Trophoblast cell (in vitro differentiated cells and primary cell): ENCODE measurements around the gene TMEM191C.

ENCODE experiments used
- DNase-seq, 2 donors: peaks; one replicate each; pipeline ENCODE4 v3.0.0-alpha.2; 2016
- H2AFZ ChIP-seq: 2 replicates; pipeline ENCODE4 v1.6.1; 2013; ENCODE audit warnings: low read length, moderate library complexity, mild to moderate bottlenecking; ENCODE audit not compliant: insufficient read depth, poor library complexity
- H2AK5ac ChIP-seq: 2 replicates; pipeline ENCODE4 v1.6.1; 2013; ENCODE audit warnings: mild to moderate bottlenecking, low read length
- H2BK120ac ChIP-seq: 2 replicates; pipeline ENCODE4 v1.6.1; 2013; ENCODE audit warnings: low read length, mild to moderate bottlenecking, moderate library complexity; ENCODE audit not compliant: insufficient read depth, poor library complexity
- H2BK12ac ChIP-seq: 2 replicates; pipeline ENCODE4 v1.6.1; 2013; ENCODE audit warnings: mild to moderate bottlenecking, low read length, moderate library complexity
- H2BK5ac ChIP-seq: 2 replicates; pipeline ENCODE4 v1.6.1; 2013; ENCODE audit warnings: low read length, low read depth, moderate library complexity, mild to moderate bottlenecking; ENCODE audit not compliant: poor library complexity
- H3K14ac ChIP-seq: 2 replicates; pipeline ENCODE4 v1.6.1; 2013; ENCODE audit warnings: mild to moderate bottlenecking, low read length
- H3K18ac ChIP-seq: 2 replicates; pipeline ENCODE4 v1.6.1; 2013; ENCODE audit warnings: mild to moderate bottlenecking, low read length
- H3K23ac ChIP-seq: 2 replicates; pipeline ENCODE4 v1.6.1; 2013; ENCODE audit warnings: low read length
- H3K27ac ChIP-seq: 2 replicates; pipeline ENCODE4 v1.5.1; 2013; ENCODE audit warnings: low read depth, mild to moderate bottlenecking, inconsistent platforms, low read length, moderate library complexity
- H3K27me3 ChIP-seq: 2 replicates; pipeline ENCODE4 v1.6.1; 2013; ENCODE audit warnings: inconsistent platforms, mild to moderate bottlenecking, low read length, moderate library complexity; ENCODE audit not compliant: insufficient read depth
- H3K36me3 ChIP-seq, 2 experiments: 1 replicate in 1 of 2; 2 replicates in 1 of 2; pipeline ENCODE4 v1.6.1; 2013; ENCODE audit warnings: low read length in 2 of 2, mild to moderate bottlenecking in 2 of 2, moderate library complexity in 1 of 2; ENCODE audit not compliant: insufficient read depth in 2 of 2, control insufficient read depth in 1 of 2
- H3K4ac ChIP-seq: 2 replicates; pipeline ENCODE4 v1.6.1; 2013; ENCODE audit warnings: low read depth, mild to moderate bottlenecking, low read length, moderate library complexity
- H3K4me1 ChIP-seq, 2 experiments: 1 replicate in 1 of 2; 2 replicates in 1 of 2; pipeline ENCODE4 v1.6.1; 2013; ENCODE audit warnings: low read length in 2 of 2, mild to moderate bottlenecking in 2 of 2, moderate library complexity in 1 of 2; ENCODE audit not compliant: insufficient read depth in 2 of 2, control insufficient read depth in 1 of 2
- H3K4me2 ChIP-seq: 2 replicates; pipeline ENCODE4 v1.6.1; 2013; ENCODE audit warnings: inconsistent platforms, mild to moderate bottlenecking, low read length, moderate library complexity
- H3K4me3 ChIP-seq: 2 replicates; pipeline ENCODE4 v1.5.1; 2013; ENCODE audit warnings: mild to moderate bottlenecking, low read depth, low read length, inconsistent platforms
- H3K79me1 ChIP-seq: one replicate; pipeline ENCODE4 v1.6.1; 2013; ENCODE audit warnings: low read length
- H3K79me2 ChIP-seq: 2 replicates; pipeline ENCODE4 v1.6.1; 2013; ENCODE audit warnings: low read length, mild to moderate bottlenecking; ENCODE audit not compliant: control insufficient read depth, insufficient read depth, poor library complexity
- H3K9ac ChIP-seq: 2 replicates; pipeline ENCODE4 v1.6.1; 2013; ENCODE audit warnings: mild to moderate bottlenecking, low read length
- H3K9me3 ChIP-seq: 2 replicates; pipeline ENCODE4 v1.6.1; 2013; ENCODE audit warnings: low read depth, mild to moderate bottlenecking, control low read depth, inconsistent platforms, low read length; ENCODE audit not compliant: insufficient read depth
- H4K12ac ChIP-seq: 2 replicates; pipeline ENCODE4 v1.6.1; 2013; ENCODE audit warnings: low read depth, mild to moderate bottlenecking, low read length, moderate library complexity
- H4K8ac ChIP-seq: 2 replicates; pipeline ENCODE4 v1.6.1; 2013; ENCODE audit warnings: low read depth, mild to moderate bottlenecking, low read length, moderate library complexity
- H4K91ac ChIP-seq: one replicate; pipeline ENCODE4 v1.6.1; 2013; ENCODE audit warnings: low read depth, mild to moderate bottlenecking, low read length, moderate library complexity
- WGBS: extraction: QIAGEN DNeasy Blood & Tissue Kit; methylation state at CpG from one replicate; pipeline ENCODE4 v1.1.7; 2013; ENCODE audit warnings: missing lambda C conversion rate; ENCODE audit not compliant: insufficient read length, insufficient coverage; ENCODE audit errors: extremely low coverage; 5-methylcytosine and 5-hydroxymethylcytosine counted together

Gene TMEM191C

DNA sequence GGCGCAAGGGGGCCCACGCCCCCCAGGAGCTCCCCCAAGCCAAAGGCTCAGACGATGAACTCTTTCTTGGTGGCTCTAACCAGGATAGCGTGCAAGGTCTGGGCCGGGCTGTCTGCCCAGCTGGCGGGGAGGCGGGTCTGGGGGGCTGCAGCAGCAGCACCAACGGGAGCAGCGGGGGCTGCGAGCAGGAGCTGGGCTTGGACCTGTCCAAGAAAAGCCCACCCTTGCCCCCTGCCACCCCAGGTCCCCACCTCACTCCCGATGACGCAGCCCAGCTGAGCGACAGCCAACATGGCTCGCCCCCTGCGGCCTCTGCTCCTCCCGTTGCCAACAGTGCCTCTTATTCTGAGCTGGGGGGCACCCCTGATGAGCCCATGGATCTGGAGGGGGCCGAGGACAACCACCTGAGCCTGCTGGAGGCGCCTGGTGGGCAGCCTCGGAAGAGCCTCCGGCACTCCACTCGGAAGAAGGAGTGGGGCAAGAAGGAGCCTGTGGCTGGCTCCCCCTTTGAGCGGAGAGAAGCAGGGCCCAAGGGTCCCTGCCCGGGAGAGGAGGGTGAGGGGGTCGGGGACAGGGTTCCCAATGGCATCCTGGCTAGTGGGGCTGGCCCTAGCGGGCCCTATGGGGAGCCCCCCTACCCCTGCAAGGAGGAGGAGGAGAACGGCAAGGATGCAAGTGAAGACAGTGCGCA, 21.6 kb upstream of the TMEM191C start:
- H3K9ac ChIP-seq: no peak overlapping the region
- H2AFZ ChIP-seq: no peak overlapping the region
- H3K14ac ChIP-seq: no peak overlapping the region
- H2BK12ac ChIP-seq: no peak overlapping the region
- H3K79me1 ChIP-seq: peaks cover 2% of the 10 kb centered on the region
- no peak overlapping the region for H3K4me3 ChIP-seq
- peak overlapping the region; percentile 22 for H4K12ac ChIP-seq
- H3K4me1 ChIP-seq: peaks cover 2 to 6% of the 10 kb centered on the region in 2 experiments
- no peak overlapping the region for H4K8ac ChIP-seq
- H3K27ac ChIP-seq: no peak overlapping the region
- H3K27me3 ChIP-seq: no peaks in the 10 kb centered on the region
- no peak overlapping the region for H2BK5ac ChIP-seq
- peaks cover 3% of the 10 kb centered on the region for H3K9me3 ChIP-seq
- no peak overlapping the region for H3K4ac ChIP-seq
- H3K23ac ChIP-seq: no peak overlapping the region
- DNase-seq: no peak
- no peak overlapping the region for H2BK120ac ChIP-seq
- peaks cover 12% of the 10 kb centered on the region for H3K79me2 ChIP-seq
- peaks cover 69 to 71% of the 10 kb centered on the region in 2 experiments for H3K36me3 ChIP-seq
- no peak overlapping the region for H3K4me2 ChIP-seq
- H4K91ac ChIP-seq: no peak overlapping the region
- H2AK5ac ChIP-seq: no peak overlapping the region
- H3K18ac ChIP-seq: no peak overlapping the region
- WGBS: no CpG with 5 or more reads among the region's 27 CpGs

GRCh38 chr22:21446128-21446826, 20.9 kb upstream of the TMEM191C start:
- Histone ChIP-seq H3K14ac (no peak overlapping the region), H2AFZ (no peak overlapping the region), H3K27ac (no peak overlapping the region), H3K4ac (no peak overlapping the region), H3K4me2 (no peak overlapping the region), H2AK5ac (no peak overlapping the region), H2BK5ac (no peak overlapping the region), H3K27me3 (no peaks in the 10 kb centered on the region), H3K4me3 (no peak overlapping the region), H3K36me3 (peaks cover 71 to 72% of the 10 kb centered on the region in 2 experiments), H3K18ac (no peak overlapping the region), H2BK12ac (no peak overlapping the region), H3K9ac (no peak overlapping the region), H3K79me2 (peaks cover 12% of the 10 kb centered on the region), H4K91ac (no peak overlapping the region), H3K23ac (no peak overlapping the region), H3K79me1 (peaks cover under 1% of the 10 kb centered on the region), H4K12ac (no peak overlapping the region), H2BK120ac (no peak overlapping the region), H3K4me1 (peaks cover under 1 to 3% of the 10 kb centered on the region in 2 experiments), H4K8ac (no peak overlapping the region), H3K9me3 (peaks cover 3% of the 10 kb centered on the region)
- no peak for DNase-seq
- WGBS: no CpG with 5 or more reads among the region's 49 CpGs

GRCh38 chr22:21446827-21447690, 20.1 kb upstream of the TMEM191C start:
- no peak overlapping the region for H3K14ac ChIP-seq
- no peak overlapping the region for H2BK120ac ChIP-seq
- peaks cover 3% of the 10 kb centered on the region for H3K9me3 ChIP-seq
- no peaks in the 10 kb centered on the region for H3K27me3 ChIP-seq
- H3K79me1 ChIP-seq: no peaks in the 10 kb centered on the region
- H3K4me3 ChIP-seq: no peak overlapping the region
- no peak overlapping the region for H2AFZ ChIP-seq
- peaks cover 0 to 3% of the 10 kb centered on the region in 2 experiments for H3K4me1 ChIP-seq
- no peak overlapping the region for H3K4ac ChIP-seq
- H3K79me2 ChIP-seq: peaks cover 12% of the 10 kb centered on the region
- no peak overlapping the region for H2BK5ac ChIP-seq
- no peak overlapping the region for H2BK12ac ChIP-seq
- H3K9ac ChIP-seq: no peak overlapping the region
- no peak overlapping the region for H3K23ac ChIP-seq
- H3K18ac ChIP-seq: no peak overlapping the region
- no peak overlapping the region for H2AK5ac ChIP-seq
- no peak overlapping the region for H4K91ac ChIP-seq
- no peak for DNase-seq
- no peak overlapping the region for H4K12ac ChIP-seq
- H3K4me2 ChIP-seq: no peak overlapping the region
- no CpG with 5 or more reads among the region's 33 CpGs for WGBS
- no peak overlapping the region for H4K8ac ChIP-seq
- H3K36me3 ChIP-seq: peaks cover 73 to 76% of the 10 kb centered on the region in 2 experiments
- no peak overlapping the region for H3K27ac ChIP-seq

DNA sequence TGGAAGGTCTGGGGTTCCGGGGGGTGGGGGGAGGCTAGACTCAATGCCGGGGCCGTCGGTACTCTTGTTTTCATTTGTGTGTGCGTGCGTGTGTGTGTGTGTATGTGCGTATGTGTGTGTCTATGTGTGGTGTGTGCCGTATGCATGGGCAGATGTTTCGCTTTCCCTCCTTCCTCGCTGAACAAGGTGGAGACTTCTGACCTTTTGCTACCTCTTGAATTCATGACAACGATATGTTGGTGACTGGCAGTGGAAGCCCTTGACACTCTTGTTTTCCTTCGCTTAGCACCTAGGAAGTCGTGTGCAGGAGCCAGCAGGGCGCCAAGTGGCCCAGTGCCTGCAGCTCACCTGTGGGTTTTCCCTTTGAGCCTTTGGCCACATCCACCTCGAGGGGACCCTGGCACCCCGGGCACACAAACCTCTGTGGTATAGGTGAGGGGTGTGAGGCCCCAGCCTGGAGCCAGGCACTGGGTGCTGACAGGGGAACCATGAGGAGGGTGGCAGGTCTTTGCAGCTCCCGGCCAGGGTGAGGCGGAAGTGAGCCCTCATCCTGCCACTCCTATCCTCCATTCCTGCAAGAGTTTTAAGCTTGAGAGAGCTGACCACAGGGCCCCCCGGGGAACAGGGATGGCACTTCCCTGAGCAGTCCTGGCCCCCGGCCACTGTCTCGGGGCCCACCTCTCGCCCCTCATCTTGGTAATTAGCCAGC, 19.3 kb upstream of the TMEM191C start:
- H3K4me1 ChIP-seq: peaks cover 0 to 3% of the 10 kb centered on the region in 2 experiments
- no CpG with 5 or more reads among the region's 22 CpGs for WGBS
- H3K9ac ChIP-seq: no peak overlapping the region
- H3K79me1 ChIP-seq: no peaks in the 10 kb centered on the region
- no peak overlapping the region for H3K18ac ChIP-seq
- no peak overlapping the region for H3K23ac ChIP-seq
- H3K14ac ChIP-seq: no peak overlapping the region
- no peak overlapping the region for H3K27ac ChIP-seq
- no peak overlapping the region for H3K4me2 ChIP-seq
- peaks cover 12% of the 10 kb centered on the region for H3K79me2 ChIP-seq
- H2BK12ac ChIP-seq: no peak overlapping the region
- H3K36me3 ChIP-seq: peaks cover 73 to 76% of the 10 kb centered on the region in 2 experiments
- H4K91ac ChIP-seq: no peak overlapping the region
- no peak overlapping the region for H3K4me3 ChIP-seq
- H3K9me3 ChIP-seq: peaks cover 3% of the 10 kb centered on the region
- DNase-seq: no peak
- no peak overlapping the region for H2AFZ ChIP-seq
- H2BK5ac ChIP-seq: no peak overlapping the region
- H4K12ac ChIP-seq: no peak overlapping the region
- peak overlapping the region; percentile 10 for H3K4ac ChIP-seq
- H4K8ac ChIP-seq: no peak overlapping the region
- no peak overlapping the region for H2AK5ac ChIP-seq
- no peaks in the 10 kb centered on the region for H3K27me3 ChIP-seq
- H2BK120ac ChIP-seq: no peak overlapping the region
